Erythroblast (primary cell): ENCODE measurements around the gene HMGCR.

Experiments
- GATA1 ChIP-seq: IDR thresholded peaks from 2 replicates; pipeline ENCODE4 v1.6.1; 2011; ENCODE audit warnings: low read depth, mild to moderate bottlenecking, control low read depth, low read length, moderate library complexity
- POLR2A ChIP-seq: IDR thresholded peaks from 2 replicates; pipeline ENCODE4 v1.6.1; 2011; ENCODE audit warnings: mild to moderate bottlenecking, low read length

DNA sequence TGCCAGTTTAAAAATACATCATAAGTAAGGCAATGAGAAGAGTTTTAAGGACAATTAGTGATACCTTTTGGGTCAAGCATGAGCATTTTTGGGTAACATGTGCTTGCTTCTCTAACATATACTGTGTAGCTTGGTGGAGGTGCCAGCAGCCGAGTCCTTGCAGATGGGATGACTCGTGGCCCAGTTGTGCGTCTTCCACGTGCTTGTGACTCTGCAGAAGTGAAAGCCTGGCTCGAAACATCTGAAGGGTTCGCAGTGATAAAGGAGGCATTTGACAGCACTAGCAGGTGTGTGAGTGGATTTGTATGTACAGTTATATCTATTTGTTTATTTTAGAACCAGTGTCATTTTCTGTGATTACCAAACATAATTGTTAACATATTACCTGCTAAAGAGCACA lies 18.2 kb downstream of the HMGCR start:
- TF ChIP-seq POLR2A (no peak), GATA1 (no peak)
